SK-N-SH (cell line): ENCODE data around the gene DPP10. TPM values are rescaled to one million over a fixed set of nuclear protein-coding genes. Genes with fewer than 3 reads are reported as not detected.

Source experiments
- CTCF ChIA-PET: fragments of 300-600, 350-600 bp; formaldehyde crosslinking; extraction: SDS; loops from one replicate; lab custom pipeline; 2021; lab: Yijun Ruan, JAX
- POLR2A ChIA-PET: fragments of 350-600 bp; sonication (Branson Sonifier 250); formaldehyde crosslinking; extraction: SDS; loops from one replicate; lab custom pipeline; 2020; ENCODE audit warnings: antibody characterized with exemption, inconsistent platforms; lab: Yijun Ruan, JAX
- DNase-seq: peaks from one replicate; pipeline ENCODE4 v3.0.0; 2012
- H2AFZ ChIP-seq: fragments of 200-600 bp; sonication (generic); 2 replicates; pipeline ENCODE4 v1.8.1; 2016; ENCODE audit warnings: antibody characterized with exemption, mild to moderate bottlenecking, low read depth
- H3F3A ChIP-seq: fragments of 200-600 bp; sonication (generic); replicated peaks from 2 replicates; pipeline ENCODE3; 2016; ENCODE audit warnings: antibody characterized with exemption, mild to moderate bottlenecking; ENCODE audit not compliant: insufficient read depth
- H3K27ac ChIP-seq, 2 experiments: fragments of 200-500 bp in 1 of 2; fragments of 200-600 bp in 1 of 2; sonication (Bioruptor generic) in 1 of 2; sonication (generic), shearing (Covaris generic) in 1 of 2; 2 replicates each; pipeline versions ENCODE4 v1.5.1 to v1.6.1; 2014 to 2016; ENCODE audit warnings: low read depth in 2 of 2, inconsistent platforms in 1 of 2, low read length in 1 of 2, mild to moderate bottlenecking in 1 of 2, mixed read lengths in 1 of 2
- H3K27me3 ChIP-seq: fragments of 200-600 bp; sonication (generic), shearing (Covaris generic); 2 replicates; pipeline ENCODE4 v1.6.1; 2016; ENCODE audit warnings: mixed run types; ENCODE audit not compliant: insufficient read depth
- H3K36me3 ChIP-seq, 2 experiments: fragments of 200-500 bp in 1 of 2; fragments of 200-600 bp in 1 of 2; sonication (Bioruptor generic) in 1 of 2; sonication (generic) in 1 of 2; replicated peaks in 1 of 2; 2 replicates each; pipeline versions ENCODE3 to v1.5.1; 2014 to 2016; ENCODE audit warnings: low read length in 1 of 2, mild to moderate bottlenecking in 1 of 2; ENCODE audit not compliant: insufficient read depth in 2 of 2, control insufficient read depth in 1 of 2
- H3K4me1 ChIP-seq, 2 experiments: fragments of 200-500 bp in 1 of 2; fragments of 200-600 bp in 1 of 2; sonication (Bioruptor generic) in 1 of 2; sonication (generic), shearing (Covaris generic) in 1 of 2; 2 replicates each; pipeline versions ENCODE4 v1.5.1 to v1.6.1; 2014 to 2016; ENCODE audit warnings: low read depth in 1 of 2, low read length in 1 of 2, mixed run types in 1 of 2; ENCODE audit not compliant: insufficient read depth in 2 of 2, control insufficient read depth in 1 of 2
- H3K4me2 ChIP-seq: fragments of 200-600 bp; sonication (generic), shearing (Covaris generic); 2 replicates; pipeline ENCODE4 v1.6.1; 2017; ENCODE audit warnings: mixed run types
- H3K4me3 ChIP-seq, 2 experiments: fragments of 200-500 bp in 1 of 2; fragments of 200-600 bp in 1 of 2; sonication (Bioruptor generic) in 1 of 2; sonication (generic), shearing (Covaris generic) in 1 of 2; 2 replicates each; pipeline versions ENCODE4 v1.5.1 to v1.8.1; 2014 to 2016; ENCODE audit warnings: low read depth in 2 of 2, inconsistent platforms in 1 of 2, low read length in 1 of 2, mild to moderate bottlenecking in 1 of 2, mixed read lengths in 1 of 2, moderate library complexity in 1 of 2
- H3K79me2 ChIP-seq: fragments of 200-600 bp; sonication (generic); 2 replicates; pipeline ENCODE4 v1.8.1; 2017; ENCODE audit warnings: mild to moderate bottlenecking; ENCODE audit not compliant: insufficient read depth
- H3K9ac ChIP-seq: fragments of 200-600 bp; sonication (generic); 2 replicates; pipeline ENCODE4 v1.6.1; 2017; ENCODE audit warnings: mixed run types
- H3K9me2 ChIP-seq: fragments of 200-600 bp; sonication (generic); 2 replicates; pipeline ENCODE4 v1.6.1; 2017; ENCODE audit warnings: mixed run types
- H3K9me3 ChIP-seq: fragments of 200-600 bp; sonication (generic); 2 replicates; pipeline ENCODE4 v1.6.1; 2017; ENCODE audit warnings: mixed run types, mild to moderate bottlenecking, moderate library complexity
- H4K20me1 ChIP-seq: fragments of 200-600 bp; sonication (generic); 2 replicates; pipeline ENCODE4 v1.6.1; 2017; ENCODE audit warnings: mild to moderate bottlenecking, mixed run types; ENCODE audit not compliant: insufficient read depth
- EP300 ChIP-seq, 2 experiments: IDR thresholded peaks; 2 replicates each; pipeline versions ENCODE4 v1.4.0 to v1.6.1; 2012; ENCODE audit warnings: borderline replicate concordance in 1 of 2, low read depth in 1 of 2, low read length in 1 of 2
- EZH2phosphoT487 ChIP-seq: fragments of 200-600 bp; sonication (generic); IDR thresholded peaks from 2 replicates; pipeline ENCODE4 v1.6.1; 2017; ENCODE audit warnings: low read depth, mixed run types, mild to moderate bottlenecking, antibody characterized with exemption, moderate library complexity, borderline replicate concordance
- FOSL2 ChIP-seq: IDR thresholded peaks from 2 replicates; pipeline ENCODE4 v1.4.0; 2012; ENCODE audit warnings: low read depth, mild to moderate bottlenecking, moderate library complexity, borderline replicate concordance
- FOXM1 ChIP-seq: IDR thresholded peaks from 2 replicates; pipeline ENCODE4 v1.4.0; 2012; ENCODE audit warnings: low read depth, mild to moderate bottlenecking
- GABPA ChIP-seq: IDR thresholded peaks from 2 replicates; pipeline ENCODE4 v1.4.0; 2012; ENCODE audit warnings: low read depth, mild to moderate bottlenecking
- MAX ChIP-seq: IDR thresholded peaks from 2 replicates; pipeline ENCODE4 v1.4.0; 2012; ENCODE audit warnings: low read depth
- MEF2A ChIP-seq: IDR thresholded peaks from 2 replicates; pipeline ENCODE4 v1.4.0; 2012; ENCODE audit warnings: low read depth, borderline replicate concordance
- MXI1 ChIP-seq: IDR thresholded peaks from 2 replicates; pipeline ENCODE4 v1.6.1; 2012; ENCODE audit warnings: mild to moderate bottlenecking, low read depth, low read length, improper control_type of control experiment
- NFIC ChIP-seq: IDR thresholded peaks from 2 replicates; pipeline ENCODE4 v1.4.0; 2012; ENCODE audit warnings: borderline replicate concordance
- NRF1 ChIP-seq: IDR thresholded peaks from 2 replicates; pipeline ENCODE4 v1.6.1; 2012; ENCODE audit warnings: low read depth, mild to moderate bottlenecking, low read length
- RAD21 ChIP-seq: IDR thresholded peaks from 2 replicates; pipeline ENCODE4 v1.6.1; 2012; ENCODE audit warnings: mild to moderate bottlenecking, low read length
- RFX5 ChIP-seq: IDR thresholded peaks from 2 replicates; pipeline ENCODE4 v1.6.1; 2012; ENCODE audit warnings: mild to moderate bottlenecking, improper control_type of control experiment, low read length
- RXRA ChIP-seq: IDR thresholded peaks from 2 replicates; pipeline ENCODE4 v1.4.0; 2012; ENCODE audit warnings: low read depth, mild to moderate bottlenecking, borderline replicate concordance
- SMC3 ChIP-seq: IDR thresholded peaks from 2 replicates; pipeline ENCODE4 v1.6.1; 2012; ENCODE audit warnings: low read depth, low read length, improper control_type of control experiment
- TAF1 ChIP-seq: IDR thresholded peaks from 2 replicates; pipeline ENCODE4 v1.6.1; 2012; ENCODE audit warnings: low read depth, mild to moderate bottlenecking, low read length, moderate library complexity, borderline replicate concordance
- TCF12 ChIP-seq: IDR thresholded peaks from 2 replicates; pipeline ENCODE4 v1.4.0; 2012
- TEAD4 ChIP-seq: IDR thresholded peaks from 2 replicates; pipeline ENCODE4 v1.4.0; 2012; ENCODE audit warnings: mild to moderate bottlenecking, borderline replicate concordance; ENCODE audit not compliant: insufficient read depth
- WGBS: methylation state at CpG from one replicate; pipeline ENCODE4 v1.1.6; 2017; ENCODE audit warnings: low lambda C conversion rate; 5-methylcytosine and 5-hydroxymethylcytosine counted together
- polyA plus RNA-seq, 3 experiments: library from polyadenylated mRNA; depleted of rRNA; stranded (reverse); fragments of >200 nt; gene quantifications; 2 replicates each; pipeline ENCODE4 v1.2.3, GENCODE V29; 2012
- TF ChIP-seq, protein P1 (sequence below): IDR thresholded peaks from 2 replicates; pipeline ENCODE4 v1.6.1; 2012; ENCODE audit warnings: mild to moderate bottlenecking, low read depth, low read length, moderate library complexity
- TF ChIP-seq, protein P2 (sequence below): fragments of 150-350 bp; IDR thresholded peaks from 2 replicates; pipeline ENCODE4 v1.6.1; 2016; ENCODE audit warnings: mild to moderate bottlenecking, low read depth, low read length

DPP10 gene
- polyA plus RNA-seq, 1 of the 3 experiments (the other 2 are of a cell fraction) = not detected

- Histone ChIP-seq H3K36me3 (no peaks in the 10 kb centered on the region), H3K9me3 (peaks cover 13% of the 10 kb centered on the region), H3K9ac (no peak overlapping the region), H3K4me3 (no peak overlapping the region), H3K4me2 (no peak overlapping the region), H3K27ac (no peak overlapping the region), H4K20me1 (no peaks in the 10 kb centered on the region), H3K9me2 (no peaks in the 10 kb centered on the region; the same call in 1 of the 2 replicates), H2AFZ (no peak overlapping the region), H3K79me2 (no peaks in the 10 kb centered on the region), H3K27me3 (no peaks in the 10 kb centered on the region), H3K4me1 (no peaks in the 10 kb centered on the region), H3F3A (no peaks in the 10 kb centered on the region)
- no peak for DNase-seq
- ChIA-PET POLR2A (no interaction called here), CTCF (no interaction called here)
- TF ChIP-seq MAX = no peak
- TF ChIP-seq MEF2A = no peak
- no peak for TF ChIP-seq RAD21
- no peak for TF ChIP-seq TEAD4
- no peak for TF ChIP-seq FOXM1
- no peak for TF ChIP-seq EZH2phosphoT487
- TF ChIP-seq NRF1 = no peak
- TF ChIP-seq, protein P1, sequence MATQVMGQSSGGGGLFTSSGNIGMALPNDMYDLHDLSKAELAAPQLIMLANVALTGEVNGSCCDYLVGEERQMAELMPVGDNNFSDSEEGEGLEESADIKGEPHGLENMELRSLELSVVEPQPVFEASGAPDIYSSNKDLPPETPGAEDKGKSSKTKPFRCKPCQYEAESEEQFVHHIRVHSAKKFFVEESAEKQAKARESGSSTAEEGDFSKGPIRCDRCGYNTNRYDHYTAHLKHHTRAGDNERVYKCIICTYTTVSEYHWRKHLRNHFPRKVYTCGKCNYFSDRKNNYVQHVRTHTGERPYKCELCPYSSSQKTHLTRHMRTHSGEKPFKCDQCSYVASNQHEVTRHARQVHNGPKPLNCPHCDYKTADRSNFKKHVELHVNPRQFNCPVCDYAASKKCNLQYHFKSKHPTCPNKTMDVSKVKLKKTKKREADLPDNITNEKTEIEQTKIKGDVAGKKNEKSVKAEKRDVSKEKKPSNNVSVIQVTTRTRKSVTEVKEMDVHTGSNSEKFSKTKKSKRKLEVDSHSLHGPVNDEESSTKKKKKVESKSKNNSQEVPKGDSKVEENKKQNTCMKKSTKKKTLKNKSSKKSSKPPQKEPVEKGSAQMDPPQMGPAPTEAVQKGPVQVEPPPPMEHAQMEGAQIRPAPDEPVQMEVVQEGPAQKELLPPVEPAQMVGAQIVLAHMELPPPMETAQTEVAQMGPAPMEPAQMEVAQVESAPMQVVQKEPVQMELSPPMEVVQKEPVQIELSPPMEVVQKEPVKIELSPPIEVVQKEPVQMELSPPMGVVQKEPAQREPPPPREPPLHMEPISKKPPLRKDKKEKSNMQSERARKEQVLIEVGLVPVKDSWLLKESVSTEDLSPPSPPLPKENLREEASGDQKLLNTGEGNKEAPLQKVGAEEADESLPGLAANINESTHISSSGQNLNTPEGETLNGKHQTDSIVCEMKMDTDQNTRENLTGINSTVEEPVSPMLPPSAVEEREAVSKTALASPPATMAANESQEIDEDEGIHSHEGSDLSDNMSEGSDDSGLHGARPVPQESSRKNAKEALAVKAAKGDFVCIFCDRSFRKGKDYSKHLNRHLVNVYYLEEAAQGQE = no peak
- no peak for TF ChIP-seq NFIC
- TF ChIP-seq EP300 (IDR thresholded peaks at IDR 0.05; ENCODE audit: borderline replicate concordance in 1 of 2, low read depth in 1 of 2, low read length in 1 of 2) = no peak
- WGBS = 12% methylated on average over 1 of the region's 1 CpG
Observed at GRCh38 chr2:115825912-115826311, 1383.5 kb downstream of the DPP10 start.

- no peaks in the 10 kb centered on the region for H3K79me2 ChIP-seq
- no peaks in the 10 kb centered on the region for H3K4me1 ChIP-seq
- WGBS = 20% methylated on average over 5 of the region's 5 CpGs
- no peaks in the 10 kb centered on the region for H3K27me3 ChIP-seq
- no peak overlapping the region for H3K9ac ChIP-seq
- no peak overlapping the region for H3K4me2 ChIP-seq
- H3K36me3 ChIP-seq = no peaks in the 10 kb centered on the region
- no peak for DNase-seq
- ChIA-PET CTCF (no interaction called here), POLR2A (no interaction called here)
- H4K20me1 ChIP-seq = no peaks in the 10 kb centered on the region
- no peaks in the 10 kb centered on the region for H3K9me3 ChIP-seq
- no peaks in the 10 kb centered on the region for H3K9me2 ChIP-seq
- H3K27ac ChIP-seq = no peak overlapping the region
- no peak overlapping the region for H2AFZ ChIP-seq
- no peak overlapping the region for H3K4me3 ChIP-seq
- H3F3A ChIP-seq = no peaks in the 10 kb centered on the region
- TF ChIP-seq, protein P2, sequence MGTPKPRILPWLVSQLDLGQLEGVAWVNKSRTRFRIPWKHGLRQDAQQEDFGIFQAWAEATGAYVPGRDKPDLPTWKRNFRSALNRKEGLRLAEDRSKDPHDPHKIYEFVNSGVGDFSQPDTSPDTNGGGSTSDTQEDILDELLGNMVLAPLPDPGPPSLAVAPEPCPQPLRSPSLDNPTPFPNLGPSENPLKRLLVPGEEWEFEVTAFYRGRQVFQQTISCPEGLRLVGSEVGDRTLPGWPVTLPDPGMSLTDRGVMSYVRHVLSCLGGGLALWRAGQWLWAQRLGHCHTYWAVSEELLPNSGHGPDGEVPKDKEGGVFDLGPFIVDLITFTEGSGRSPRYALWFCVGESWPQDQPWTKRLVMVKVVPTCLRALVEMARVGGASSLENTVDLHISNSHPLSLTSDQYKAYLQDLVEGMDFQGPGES = no peak
- TF ChIP-seq, protein P1 = no peak
- TF ChIP-seq TEAD4 (no peak), NRF1 (no peak), RFX5 (no peak), RXRA (no peak), SMC3 (no peak), FOSL2 (no peak), GABPA (no peak), TAF1 (no peak), MEF2A (no peak), TCF12 (no peak), MXI1 (no peak)
Observed at GRCh38 chr2:115833196-115833595, 1390.8 kb downstream of the DPP10 start.
